Astrocyte of the spinal cord (primary cell): ENCODE results near the gene ELP5.

Experiments
- DNase-seq: peaks from one replicate; pipeline ENCODE4 v3.0.0; 2011; ENCODE audit warnings: low read depth, low spot score
- H3K4me3 ChIP-seq: 2 replicates; pipeline ENCODE4 v1.5.1; 2011; ENCODE audit warnings: low read depth, mild to moderate bottlenecking, low read length, moderate library complexity
- CTCF ChIP-seq: IDR thresholded peaks from 2 replicates; pipeline ENCODE4 v1.5.1; 2012; ENCODE audit warnings: low read depth, mild to moderate bottlenecking, low read length, inconsistent platforms
- in situ Hi-C: cut with HindIII; loops from 2 replicates; pipeline ENCODE4 v1.10.0; 2017; ENCODE audit warnings: low sequenced_read_pairs

The ELP5 gene

GRCh38 chr17:7252176-7253043 lies at the start of gene ELP5:
ELP5 (plus strand) TSS chr17:7252215; CDS start chr17:7252551, 336 bp downstream.
- in situ Hi-C loops, result no loop called here
- peak; percentile 4 for TF ChIP-seq CTCF
- DNase-seq, result peak; percentile 96
- peak within 1 kb of the TSS; percentile 82 for H3K4me3 ChIP-seq

- no peak overlapping the region for H3K4me3 ChIP-seq
- in situ Hi-C loops, result no loop called here
- no peak for TF ChIP-seq CTCF
Observed at GRCh38 chr17:7203391-7203790, 48.6 kb upstream of the ELP5 start.

GRCh38 chr17:7204336-7204735 lies 47.7 kb upstream of the ELP5 start:
- in situ Hi-C loops, result no loop called here

More at GRCh38 chr17:7203391-7203790, 48.6 kb upstream of the ELP5 start:
- no peak for DNase-seq

GRCh38 chr17:7204828-7205461 lies 47.1 kb upstream of the ELP5 start:
- peak overlapping the region; percentile 36 for H3K4me3 ChIP-seq

More at GRCh38 chr17:7204336-7204735, 47.7 kb upstream of the ELP5 start:
- TF ChIP-seq CTCF, result no peak
- H3K4me3 ChIP-seq, result peak overlapping the region; percentile 36
- DNase-seq, result no peak

GRCh38 chr17:7205561-7205960 lies 46.5 kb upstream of the ELP5 start:
- H3K4me3 ChIP-seq, result peak overlapping the region; percentile 36
- TF ChIP-seq CTCF, result no peak
- in situ Hi-C loops, result no loop called here
- no peak for DNase-seq

More at GRCh38 chr17:7204828-7205461, 47.1 kb upstream of the ELP5 start:
- no peak for TF ChIP-seq CTCF
- DNase-seq, result peak; percentile 86
- in situ Hi-C loops, result no loop called here

- no peak for DNase-seq
- TF ChIP-seq CTCF, result no peak
- in situ Hi-C loops, result no loop called here
- H3K4me3 ChIP-seq, result no peak overlapping the region
Observed at GRCh38 chr17:7207120-7208001, 44.7 kb upstream of the ELP5 start.
